ENCODE data around the gene POLR2J3.
"Not testable (repeated sequence)": the region's sequence is repeated elsewhere in the genome, so short reads cannot be mapped to it uniquely, and the experiment has no call there.

- TF ChIP-seq TEAD4 (IDR thresholded peaks at IDR 0.05; ENCODE audit: low read depth, low read length); CTCF (IDR thresholded peaks at IDR 0.05; ENCODE audit: control extremely low read depth in 1 of 3, insufficient read depth in 1 of 3, low read depth in 1 of 3, low read length in 3 of 3); CHD7 (IDR thresholded peaks at IDR 0.05; ENCODE audit: insufficient replicate concordance, low read length); JUN (IDR thresholded peaks at IDR 0.05; ENCODE audit: low read depth, low read length); POLR2A (IDR thresholded peaks at IDR 0.05; ENCODE audit: control extremely low read depth in 1 of 2, low read depth in 2 of 2, low read length in 2 of 2); SP1 (IDR thresholded peaks at IDR 0.05; ENCODE audit: low read depth, low read length); TAF1 (IDR thresholded peaks at IDR 0.05; ENCODE audit: low read depth, low read length): not testable (repeated sequence)
Measured at GRCh38 chr7:102577315-102578240, 5.2 kb upstream of the POLR2J3 start.
